ENCODE results near the gene MMP20. TPM values are rescaled to one million over a fixed set of nuclear protein-coding genes. Genes with fewer than 3 reads are reported as not detected.

Gene MMP20
- total RNA-seq, 4 donors from 2014 or later: not detected

GRCh38 chr11:102604011-102604410 lies 21.1 kb downstream of the MMP20 start:
- no peak overlapping the region for H3K4me3 ChIP-seq
- no peak for DNase-seq
- TF ChIP-seq, protein P1, sequence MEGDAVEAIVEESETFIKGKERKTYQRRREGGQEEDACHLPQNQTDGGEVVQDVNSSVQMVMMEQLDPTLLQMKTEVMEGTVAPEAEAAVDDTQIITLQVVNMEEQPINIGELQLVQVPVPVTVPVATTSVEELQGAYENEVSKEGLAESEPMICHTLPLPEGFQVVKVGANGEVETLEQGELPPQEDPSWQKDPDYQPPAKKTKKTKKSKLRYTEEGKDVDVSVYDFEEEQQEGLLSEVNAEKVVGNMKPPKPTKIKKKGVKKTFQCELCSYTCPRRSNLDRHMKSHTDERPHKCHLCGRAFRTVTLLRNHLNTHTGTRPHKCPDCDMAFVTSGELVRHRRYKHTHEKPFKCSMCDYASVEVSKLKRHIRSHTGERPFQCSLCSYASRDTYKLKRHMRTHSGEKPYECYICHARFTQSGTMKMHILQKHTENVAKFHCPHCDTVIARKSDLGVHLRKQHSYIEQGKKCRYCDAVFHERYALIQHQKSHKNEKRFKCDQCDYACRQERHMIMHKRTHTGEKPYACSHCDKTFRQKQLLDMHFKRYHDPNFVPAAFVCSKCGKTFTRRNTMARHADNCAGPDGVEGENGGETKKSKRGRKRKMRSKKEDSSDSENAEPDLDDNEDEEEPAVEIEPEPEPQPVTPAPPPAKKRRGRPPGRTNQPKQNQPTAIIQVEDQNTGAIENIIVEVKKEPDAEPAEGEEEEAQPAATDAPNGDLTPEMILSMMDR (IDR thresholded peaks at IDR 0.05): no peak
- no peak for TF ChIP-seq POLR2A (IDR thresholded peaks at IDR 0.05)
- no peaks in the 10 kb centered on the region for H3K36me3 ChIP-seq
- no peak overlapping the region for H3K27ac ChIP-seq
- intact Hi-C loops (cut with DNase I): no loop called here
- 85 to 86% methylated on average over 1 of the region's 1 CpG for WGBS, 2 donors
- no peaks in the 10 kb centered on the region for H3K27me3 ChIP-seq
- H3K4me1 ChIP-seq: peaks cover 2 to 17% (median 4%) of the 10 kb centered on the region in 3 donors
- no peaks in the 10 kb centered on the region for H3K9me3 ChIP-seq

- TF ChIP-seq, protein P1 (IDR thresholded peaks at IDR 0.05): no peak
- TF ChIP-seq POLR2A (IDR thresholded peaks at IDR 0.05): no peak
- no peak for DNase-seq
These were observed 21.6 kb downstream of the MMP20 start for GRCh38 chr11:102603576-102603975.

GRCh38 chr11:102603091-102603490 lies 22.0 kb downstream of the MMP20 start:
- Histone ChIP-seq H3K4me1 (peaks cover 4 to 23% (median 8%) of the 10 kb centered on the region in 3 donors), H3K27me3 (no peaks in the 10 kb centered on the region), H3K4me3 (no peak overlapping the region), H3K9me3 (no peaks in the 10 kb centered on the region), H3K27ac (peak overlapping the region in 1 of 4 donors; percentile 41), H3K36me3 (no peaks in the 10 kb centered on the region)
- 73 to 87% methylated on average over 5 of the region's 5 CpGs for WGBS, 2 donors
- intact Hi-C loops (cut with DNase I): no loop called here
- TF ChIP-seq, protein P1 (IDR thresholded peaks at IDR 0.05): no peak
- no peak for TF ChIP-seq POLR2A (IDR thresholded peaks at IDR 0.05)
- DNase-seq: no peak

More at GRCh38 chr11:102603576-102603975, 21.6 kb downstream of the MMP20 start:
- H3K27ac ChIP-seq: peak overlapping the region in 1 of 4 donors; percentile 41
- H3K36me3 ChIP-seq: no peaks in the 10 kb centered on the region
- intact Hi-C loops (cut with DNase I): no loop called here
- WGBS, 2 donors: 38 to 82% methylated on average over 5 of the region's 5 CpGs
- no peaks in the 10 kb centered on the region for H3K9me3 ChIP-seq
- no peaks in the 10 kb centered on the region for H3K27me3 ChIP-seq
- no peak overlapping the region for H3K4me3 ChIP-seq
- peaks cover 4 to 21% (median 6%) of the 10 kb centered on the region in 3 donors for H3K4me1 ChIP-seq

GRCh38 chr11:102600666-102601065 lies 24.5 kb downstream of the MMP20 start:
- Histone ChIP-seq H3K36me3 (no peaks in the 10 kb centered on the region), H3K27me3 (no peaks in the 10 kb centered on the region), H3K4me1 (peaks cover 4 to 23% (median 8%) of the 10 kb centered on the region in 3 donors), H3K27ac (peak overlapping the region in 3 of 4 donors; percentile 77 to 81 (median 79)), H3K4me3 (no peak overlapping the region), H3K9me3 (no peaks in the 10 kb centered on the region)
- 89 to 95% methylated on average over 3 of the region's 3 CpGs for WGBS, 2 donors
- intact Hi-C loops (cut with DNase I): no loop called here
- TF ChIP-seq, protein P1 (IDR thresholded peaks at IDR 0.05): no peak
- TF ChIP-seq POLR2A (IDR thresholded peaks at IDR 0.05): no peak
- no peak for DNase-seq

DNA sequence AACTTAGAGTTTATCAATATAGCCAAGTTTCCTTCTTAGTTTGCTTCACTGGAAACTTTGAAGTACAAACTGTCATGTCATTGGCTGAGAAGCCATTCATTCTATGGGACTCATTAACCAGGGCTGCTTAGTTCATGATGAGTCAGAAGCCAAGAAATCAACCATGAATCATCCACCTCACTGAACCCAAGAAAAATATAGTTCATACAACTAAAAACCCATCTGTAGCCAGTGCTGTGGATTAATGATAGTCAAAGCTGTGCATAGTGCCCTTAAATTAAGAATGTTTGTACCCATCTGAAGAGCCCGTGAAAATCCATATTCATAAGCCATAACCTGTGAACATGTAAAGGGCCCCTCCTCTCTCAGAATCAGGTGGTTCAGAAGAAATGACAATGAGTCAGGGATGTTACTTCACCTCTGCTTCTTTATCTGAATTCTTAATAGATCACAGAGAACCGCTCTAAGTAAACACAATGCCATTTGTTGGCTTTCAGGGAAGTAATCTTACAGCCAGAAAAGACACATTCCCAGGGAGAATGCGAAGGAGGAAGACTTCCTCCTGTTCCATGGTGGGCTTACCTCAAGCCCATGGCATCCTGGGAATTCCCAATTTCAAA lies 25.4 kb downstream of the MMP20 start:
- Histone ChIP-seq H3K9me3 (no peaks in the 10 kb centered on the region), H3K4me3 (no peak overlapping the region), H3K27me3 (no peaks in the 10 kb centered on the region), H3K36me3 (no peaks in the 10 kb centered on the region), H3K4me1 (peaks cover 4 to 23% (median 8%) of the 10 kb centered on the region in 3 donors), H3K27ac (peak overlapping the region; percentile 61 to 81 (median 78))
- no peak for DNase-seq
- TF ChIP-seq POLR2A (IDR thresholded peaks at IDR 0.05): no peak
- intact Hi-C loops (cut with DNase I): no loop called here
- 26 to 31% methylated on average over 3 of the region's 3 CpGs for WGBS, 2 donors
